Measurements from ENCODE around the gene MOSMO. TPM values are rescaled to one million over a fixed set of nuclear protein-coding genes. Genes with fewer than 3 reads are reported as not detected.

Gene MOSMO
- total and polyA plus RNA-seq, 8 donors: 1.2 to 32.3 (median 7.7) TPM

DNA sequence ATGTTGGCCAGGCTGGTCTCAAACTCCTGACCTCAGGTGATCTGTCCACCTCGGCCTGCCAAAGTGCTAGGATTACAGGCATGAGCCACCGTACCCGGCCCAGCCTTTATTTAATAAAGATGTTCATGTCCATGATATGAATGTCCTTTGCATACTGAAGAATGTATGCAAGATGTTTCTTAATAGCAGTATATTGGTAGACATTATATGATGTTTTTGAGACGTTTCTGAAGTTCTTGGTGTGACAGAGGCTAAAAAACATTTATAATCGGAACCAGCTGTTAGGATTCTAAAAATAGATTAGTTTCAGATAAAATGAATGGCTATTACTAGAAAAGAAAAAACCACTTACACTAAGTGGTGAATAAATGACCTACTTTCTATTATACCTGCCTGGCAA lies 18.8 kb upstream of the MOSMO start:
- Histone ChIP-seq H3K27me3 (no peaks in the 10 kb centered on the region), H3K4me1 (peaks cover 0 to 26% (median 12%) of the 10 kb centered on the region in 4 donors), H3K9me3 (no peaks in the 10 kb centered on the region), H3K4me3 (no peak overlapping the region), H3K27ac (no peak overlapping the region), H3K36me3 (peaks cover under 1 to 30% (median 25%) of the 10 kb centered on the region in 4 donors)
- no peak for TF ChIP-seq EP300 (IDR thresholded peaks at IDR 0.05)
- TF ChIP-seq, protein P1, sequence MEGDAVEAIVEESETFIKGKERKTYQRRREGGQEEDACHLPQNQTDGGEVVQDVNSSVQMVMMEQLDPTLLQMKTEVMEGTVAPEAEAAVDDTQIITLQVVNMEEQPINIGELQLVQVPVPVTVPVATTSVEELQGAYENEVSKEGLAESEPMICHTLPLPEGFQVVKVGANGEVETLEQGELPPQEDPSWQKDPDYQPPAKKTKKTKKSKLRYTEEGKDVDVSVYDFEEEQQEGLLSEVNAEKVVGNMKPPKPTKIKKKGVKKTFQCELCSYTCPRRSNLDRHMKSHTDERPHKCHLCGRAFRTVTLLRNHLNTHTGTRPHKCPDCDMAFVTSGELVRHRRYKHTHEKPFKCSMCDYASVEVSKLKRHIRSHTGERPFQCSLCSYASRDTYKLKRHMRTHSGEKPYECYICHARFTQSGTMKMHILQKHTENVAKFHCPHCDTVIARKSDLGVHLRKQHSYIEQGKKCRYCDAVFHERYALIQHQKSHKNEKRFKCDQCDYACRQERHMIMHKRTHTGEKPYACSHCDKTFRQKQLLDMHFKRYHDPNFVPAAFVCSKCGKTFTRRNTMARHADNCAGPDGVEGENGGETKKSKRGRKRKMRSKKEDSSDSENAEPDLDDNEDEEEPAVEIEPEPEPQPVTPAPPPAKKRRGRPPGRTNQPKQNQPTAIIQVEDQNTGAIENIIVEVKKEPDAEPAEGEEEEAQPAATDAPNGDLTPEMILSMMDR (IDR thresholded peaks at IDR 0.05): no peak
- TF ChIP-seq POLR2AphosphoS5 (IDR thresholded peaks at IDR 0.05): no peak
- TF ChIP-seq POLR2A (IDR thresholded peaks at IDR 0.05): no peak
- intact Hi-C loops (cut with DNase I; ENCODE audit: low total_unique reads): no loop called here
- WGBS, 5 donors: 47 to 66% (median 53%) methylated on average over 5 of the region's 5 CpGs
- DNase-seq: no peak

DNA sequence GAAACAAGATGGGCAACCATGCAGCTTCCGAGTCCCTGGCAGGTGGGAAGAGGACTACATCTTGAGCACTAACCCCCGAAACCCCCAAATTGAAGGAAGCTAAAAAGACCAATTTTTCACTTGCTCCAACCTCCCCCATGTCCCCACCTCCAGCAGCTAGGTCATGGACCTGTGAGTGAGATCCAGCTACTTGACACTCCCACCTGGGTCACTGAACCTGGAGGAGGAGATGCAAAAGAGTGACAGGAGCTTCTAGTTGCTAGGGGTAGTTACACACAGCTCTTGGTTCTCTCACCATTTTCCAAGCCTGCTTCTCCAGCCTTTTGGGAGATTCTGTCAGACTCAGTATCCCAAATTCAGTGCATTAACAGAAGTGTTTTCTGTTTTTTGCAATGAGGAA lies 18.2 kb upstream of the MOSMO start:
- 87 to 92% (median 89%) methylated on average over 2 of the region's 2 CpGs for WGBS, 5 donors
- Histone ChIP-seq H3K4me1 (peaks cover 0 to 26% (median 11%) of the 10 kb centered on the region in 4 donors), H3K27me3 (no peaks in the 10 kb centered on the region), H3K9me3 (no peaks in the 10 kb centered on the region), H3K4me3 (no peak overlapping the region), H3K27ac (no peak overlapping the region), H3K36me3 (peaks cover 0 to 23% (median 19%) of the 10 kb centered on the region in 4 donors)
- DNase-seq: no peak
- intact Hi-C loops (cut with DNase I; ENCODE audit: low total_unique reads): no loop called here
- no peak for TF ChIP-seq POLR2AphosphoS5 (IDR thresholded peaks at IDR 0.05)
- no peak for TF ChIP-seq POLR2A (IDR thresholded peaks at IDR 0.05)
- no peak for TF ChIP-seq EP300 (IDR thresholded peaks at IDR 0.05)
- TF ChIP-seq, protein P1 (IDR thresholded peaks at IDR 0.05): no peak

DNA sequence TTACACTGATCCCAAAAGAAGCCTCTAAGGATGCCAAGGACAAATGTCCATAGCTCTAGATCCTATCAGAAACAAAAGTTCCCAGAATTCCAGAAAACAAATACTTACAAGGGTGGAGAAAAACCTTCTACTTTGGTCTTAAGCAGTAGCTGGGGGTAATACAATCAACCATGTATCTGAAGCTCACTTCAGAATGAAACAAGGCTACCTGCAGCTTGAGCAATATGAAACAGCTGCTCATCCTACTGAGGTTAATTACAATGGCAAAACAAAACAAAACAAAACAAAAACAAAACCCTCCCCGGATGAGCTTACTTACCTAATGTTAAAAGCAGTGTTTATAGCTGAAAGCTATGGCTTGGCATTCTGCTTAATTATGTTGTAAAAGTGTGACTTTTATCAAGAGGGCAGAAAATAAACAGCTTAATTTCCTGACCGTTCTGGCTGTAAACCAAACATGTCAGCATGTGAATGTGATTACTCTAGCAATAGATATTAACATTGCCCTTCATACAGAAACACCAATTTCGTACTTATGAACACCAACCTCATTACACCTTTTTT lies 17.4 kb upstream of the MOSMO start:
- DNase-seq: no peak
- Histone ChIP-seq H3K27ac (no peak overlapping the region), H3K4me3 (no peak overlapping the region), H3K9me3 (no peaks in the 10 kb centered on the region), H3K36me3 (peaks cover 0 to 16% (median 13%) of the 10 kb centered on the region in 4 donors), H3K4me1 (peaks cover 0 to 23% (median 5%) of the 10 kb centered on the region in 4 donors), H3K27me3 (no peaks in the 10 kb centered on the region)
- WGBS, 5 donors: 14 to 36% (median 18%) methylated on average over 3 of the region's 3 CpGs
- TF ChIP-seq POLR2A (IDR thresholded peaks at IDR 0.05) (no peak), POLR2AphosphoS5 (IDR thresholded peaks at IDR 0.05) (no peak), EP300 (IDR thresholded peaks at IDR 0.05) (no peak)
- TF ChIP-seq, protein P1 (IDR thresholded peaks at IDR 0.05): no peak
- intact Hi-C loops (cut with DNase I; ENCODE audit: low total_unique reads): no loop called here

DNA sequence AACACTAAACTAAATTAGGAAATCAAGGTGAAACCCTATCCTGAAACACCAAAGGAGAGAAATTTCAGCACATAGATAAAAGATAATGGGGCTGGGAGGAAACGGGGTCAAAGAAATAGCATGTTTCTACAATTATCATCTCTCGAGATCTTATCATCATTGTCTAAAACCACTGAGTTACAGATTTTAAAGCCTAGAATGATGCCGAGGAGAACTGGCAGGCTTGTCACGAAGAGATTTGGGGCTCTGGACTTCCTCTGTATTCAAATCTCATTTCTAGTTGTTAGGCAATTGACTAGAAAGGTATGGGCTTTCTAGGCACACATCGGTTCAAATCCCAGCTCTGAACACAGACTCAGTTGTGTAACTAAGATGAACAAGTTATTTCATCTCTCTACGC lies 16.3 kb upstream of the MOSMO start:
- Histone ChIP-seq H3K27me3 (no peaks in the 10 kb centered on the region), H3K4me1 (peaks cover 0 to 18% (median 3%) of the 10 kb centered on the region in 4 donors), H3K27ac (no peak overlapping the region), H3K36me3 (peaks cover 0 to 5% (median 2%) of the 10 kb centered on the region in 4 donors), H3K4me3 (no peak overlapping the region), H3K9me3 (no peaks in the 10 kb centered on the region)
- DNase-seq: no peak
- intact Hi-C loops (cut with DNase I; ENCODE audit: low total_unique reads): no loop called here
- WGBS, 5 donors: 63 to 68% (median 66%) methylated on average over 6 of the region's 6 CpGs
- no peak for TF ChIP-seq EP300 (IDR thresholded peaks at IDR 0.05)
- TF ChIP-seq POLR2AphosphoS5 (IDR thresholded peaks at IDR 0.05): no peak
- TF ChIP-seq, protein P1 (IDR thresholded peaks at IDR 0.05): no peak
- TF ChIP-seq POLR2A (IDR thresholded peaks at IDR 0.05): no peak

All from stomach (tissue), 9 donors.